Adipocyte (in vitro differentiated cells): ENCODE data around the gene B9D2.

Experiments used
- DNase-seq: peaks from one replicate; pipeline ENCODE4 v3.0.0-alpha.2; 2015; ENCODE audit warnings: low read depth
- H3K27me3 ChIP-seq: replicated peaks from 2 replicates; pipeline ENCODE4 v1.7.0; 2013; ENCODE audit warnings: mild to moderate bottlenecking, low read length, moderate library complexity; ENCODE audit not compliant: control insufficient read depth, insufficient read depth
- H3K36me3 ChIP-seq: 2 replicates; pipeline ENCODE4 v1.7.0; 2013; ENCODE audit warnings: low read length, mild to moderate bottlenecking, moderate library complexity; ENCODE audit not compliant: control insufficient read depth, insufficient read depth, severe bottlenecking
- H3K4me1 ChIP-seq: 2 replicates; pipeline ENCODE4 v1.7.0; 2013; ENCODE audit warnings: mild to moderate bottlenecking, low read length, moderate library complexity; ENCODE audit not compliant: control insufficient read depth, insufficient read depth
- H3K4me3 ChIP-seq: 2 replicates; pipeline ENCODE4 v1.7.0; 2013; ENCODE audit warnings: mild to moderate bottlenecking, low read length, moderate library complexity
- H3K9ac ChIP-seq: 2 replicates; pipeline ENCODE4 v1.7.0; 2013; ENCODE audit warnings: mild to moderate bottlenecking, low read length, moderate library complexity
- H3K9me3 ChIP-seq: 2 replicates; pipeline ENCODE4 v1.7.0; 2013; ENCODE audit warnings: mild to moderate bottlenecking, low read length, moderate library complexity; ENCODE audit not compliant: control insufficient read depth

Gene B9D2

DNA sequence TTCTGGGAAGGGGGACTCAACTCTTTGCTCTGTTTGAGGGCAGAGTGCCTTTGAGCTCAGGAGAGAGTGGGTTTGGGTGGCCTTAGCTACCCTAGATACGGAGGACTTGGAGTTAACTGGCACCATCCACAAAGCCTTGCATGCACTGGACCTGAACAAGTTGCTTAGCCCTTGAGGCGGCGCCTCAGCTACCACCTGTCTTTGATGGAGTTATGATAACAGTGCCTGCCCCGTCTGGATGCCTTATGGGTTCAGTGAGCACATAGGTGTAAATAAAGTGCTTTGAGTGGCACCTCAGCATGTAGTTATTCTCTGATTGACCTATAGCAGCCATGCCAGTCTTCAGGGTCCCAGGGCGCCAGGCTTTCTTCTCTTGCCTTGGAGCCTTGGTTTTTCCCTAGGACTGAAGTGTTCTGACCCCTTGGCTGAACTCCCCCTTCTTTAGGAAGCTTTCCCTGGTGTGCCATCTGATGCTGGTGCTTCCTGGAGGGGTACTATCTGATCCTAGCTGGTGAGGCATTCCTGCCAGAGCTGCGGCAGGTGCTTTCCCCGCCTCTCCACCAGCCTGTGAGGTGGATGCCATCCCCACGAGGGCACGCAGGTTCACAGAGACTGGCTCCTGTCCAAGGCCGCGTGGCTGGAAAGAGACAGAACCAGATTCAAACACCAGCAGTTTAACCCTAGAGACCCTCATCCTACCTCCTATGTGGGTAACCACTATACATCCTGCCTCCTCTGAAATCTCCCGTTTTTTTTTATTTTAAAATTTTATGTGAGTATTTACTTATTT lies 39.4 kb upstream of the B9D2 start:
- no peak overlapping the region for H3K9ac ChIP-seq
- no peak overlapping the region for H3K4me3 ChIP-seq
- H3K36me3 ChIP-seq = peaks cover 11% of the 10 kb centered on the region
- no peaks in the 10 kb centered on the region for H3K9me3 ChIP-seq
- H3K27me3 ChIP-seq = no peaks in the 10 kb centered on the region
- peaks cover 9% of the 10 kb centered on the region for H3K4me1 ChIP-seq
- no peak for DNase-seq

DNA sequence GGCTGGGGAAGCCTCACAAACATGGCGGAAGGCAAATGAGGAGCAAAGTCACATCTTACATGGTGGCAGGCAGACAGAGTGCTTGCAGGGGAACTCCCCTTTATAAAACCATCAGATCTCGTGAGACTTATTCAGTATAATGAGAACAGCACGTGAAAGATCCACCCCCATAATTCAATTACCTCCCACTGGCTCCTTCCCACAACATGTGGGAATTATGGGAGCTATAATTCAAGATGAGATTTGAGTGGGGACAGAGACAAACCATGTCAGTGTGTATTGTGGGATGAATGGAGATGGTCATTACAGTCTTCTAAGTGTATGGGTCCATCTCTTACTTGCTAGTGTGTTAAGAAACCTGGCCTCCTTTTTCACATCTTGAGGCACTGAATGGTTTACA lies 38.1 kb upstream of the B9D2 start:
- Histone ChIP-seq H3K36me3 (peaks cover 11% of the 10 kb centered on the region), H3K4me3 (no peak overlapping the region), H3K9me3 (no peaks in the 10 kb centered on the region), H3K9ac (no peak overlapping the region), H3K27me3 (no peaks in the 10 kb centered on the region), H3K4me1 (peaks cover 11% of the 10 kb centered on the region)
- DNase-seq = no peak

DNA sequence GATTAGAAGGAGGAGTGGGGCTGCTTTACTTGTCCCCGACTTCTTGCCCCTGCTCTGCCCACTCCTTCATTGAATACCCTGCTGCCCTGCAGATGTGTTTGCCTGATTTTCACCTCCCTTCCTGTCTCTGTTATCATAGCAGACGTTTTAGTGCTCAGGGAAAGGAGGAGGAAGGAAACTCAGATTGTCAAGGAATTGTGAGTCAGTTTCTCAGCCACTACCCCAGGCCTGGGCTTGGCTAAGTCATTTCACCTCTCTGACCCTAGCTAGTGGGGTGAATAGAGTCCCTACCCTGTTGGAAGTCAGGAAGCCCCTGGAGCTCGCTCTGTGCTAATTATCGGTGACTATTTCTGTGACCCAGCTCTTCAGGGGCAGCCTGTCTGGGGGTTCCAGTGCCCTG lies 37.5 kb upstream of the B9D2 start:
- Histone ChIP-seq H3K9me3 (no peaks in the 10 kb centered on the region), H3K27me3 (no peaks in the 10 kb centered on the region), H3K9ac (no peak overlapping the region), H3K4me3 (no peak overlapping the region), H3K4me1 (peaks cover 12% of the 10 kb centered on the region), H3K36me3 (peaks cover 11% of the 10 kb centered on the region)
- DNase-seq = no peak

DNA sequence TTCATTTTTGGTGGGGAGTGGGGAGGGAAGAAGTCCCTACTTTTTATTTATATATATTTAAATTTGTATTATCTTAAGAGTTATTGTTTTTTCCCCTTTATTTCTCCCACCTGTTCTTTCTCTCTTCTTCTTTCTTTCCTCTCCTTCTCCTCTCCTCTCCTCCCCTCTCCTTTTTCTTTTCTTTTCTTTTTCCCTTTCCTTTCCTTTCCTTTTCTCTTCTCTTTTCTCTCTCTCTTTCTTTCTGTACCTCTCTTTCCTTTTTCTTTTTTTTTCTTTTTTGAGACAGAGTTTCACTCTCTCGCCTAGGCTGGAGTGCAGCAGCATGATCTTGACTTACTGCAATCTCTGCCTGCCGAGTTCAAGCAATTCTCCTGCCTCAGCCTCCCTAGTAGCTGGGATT lies 35.6 kb upstream of the B9D2 start:
- Histone ChIP-seq H3K9ac (no peak overlapping the region), H3K27me3 (no peaks in the 10 kb centered on the region), H3K4me1 (peaks cover 14% of the 10 kb centered on the region), H3K4me3 (no peak overlapping the region), H3K36me3 (peaks cover 11% of the 10 kb centered on the region), H3K9me3 (no peaks in the 10 kb centered on the region)
- DNase-seq = no peak

DNA sequence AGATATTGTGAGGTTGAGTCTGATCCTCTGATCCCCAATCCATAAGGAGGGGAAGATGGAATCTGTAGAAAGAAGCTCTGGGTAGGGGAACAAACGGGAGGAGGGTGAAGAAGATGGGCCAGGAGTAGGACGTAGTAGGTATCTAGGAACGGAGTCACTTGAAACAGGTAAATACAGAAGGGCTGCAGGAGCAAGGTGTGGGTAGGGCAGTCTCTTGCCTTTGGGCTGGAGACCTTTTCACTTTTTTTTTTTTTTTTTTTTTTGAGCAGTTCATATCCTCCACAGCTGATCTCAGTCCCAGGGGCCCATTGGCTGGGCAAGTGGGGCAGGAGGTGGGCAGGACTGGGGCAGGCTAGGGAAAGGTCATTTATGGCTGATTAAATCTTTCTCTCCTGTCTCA lies 35.1 kb upstream of the B9D2 start:
- peak overlapping the region; percentile 96 for H3K4me3 ChIP-seq
- no peak for DNase-seq
- peaks cover 14% of the 10 kb centered on the region for H3K4me1 ChIP-seq
- peaks cover 11% of the 10 kb centered on the region for H3K36me3 ChIP-seq
- peak overlapping the region; percentile 97 for H3K9ac ChIP-seq
- H3K27me3 ChIP-seq = no peaks in the 10 kb centered on the region
- no peaks in the 10 kb centered on the region for H3K9me3 ChIP-seq

DNA sequence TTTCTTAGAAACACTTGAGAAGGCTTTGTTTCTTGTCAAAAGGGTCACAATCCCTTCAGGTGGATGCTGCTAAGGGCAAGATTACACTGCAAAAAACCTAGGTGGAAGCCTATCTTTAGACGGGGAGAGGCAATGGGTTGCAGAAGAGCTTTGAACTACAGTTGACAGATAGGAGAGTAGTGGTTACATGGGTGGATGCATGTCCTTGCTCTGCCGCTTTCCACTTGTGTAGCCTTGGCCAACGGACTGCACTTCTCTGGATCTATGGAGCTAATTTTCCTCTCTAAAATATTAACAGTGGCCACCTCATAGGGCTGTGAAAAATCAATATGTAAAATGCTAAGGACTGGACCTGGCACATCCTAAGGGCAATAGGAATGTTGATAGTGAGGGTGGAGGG lies 34.6 kb upstream of the B9D2 start:
- H3K9ac ChIP-seq = peak overlapping the region; percentile 97
- peaks cover 14% of the 10 kb centered on the region for H3K4me1 ChIP-seq
- DNase-seq = no peak
- H3K27me3 ChIP-seq = no peaks in the 10 kb centered on the region
- H3K4me3 ChIP-seq = peak overlapping the region; percentile 96
- H3K9me3 ChIP-seq = no peaks in the 10 kb centered on the region
- H3K36me3 ChIP-seq = peaks cover 11% of the 10 kb centered on the region

DNA sequence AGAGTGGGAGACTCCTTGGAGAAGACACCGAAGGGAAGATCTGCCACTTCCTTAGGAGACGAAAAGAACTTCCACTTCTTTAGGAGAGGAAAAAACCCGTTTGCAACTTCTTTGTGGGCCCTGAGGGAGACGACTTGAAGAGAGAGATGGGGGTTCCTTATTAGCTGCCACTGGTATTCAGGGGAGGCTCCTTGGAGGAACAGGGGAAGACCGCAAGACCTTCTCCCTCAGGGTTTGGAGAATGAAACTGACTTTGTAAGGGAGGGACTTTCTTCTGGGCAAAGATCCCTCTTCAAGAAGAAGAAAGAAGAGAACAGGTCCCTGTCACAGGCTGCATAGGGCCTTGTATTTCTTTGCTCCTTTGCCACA lies 34.1 kb upstream of the B9D2 start:
- peaks cover 9% of the 10 kb centered on the region for H3K36me3 ChIP-seq
- peak overlapping the region; percentile 96 for H3K4me3 ChIP-seq
- peak overlapping the region; percentile 97 for H3K9ac ChIP-seq
- H3K4me1 ChIP-seq = peaks cover 14% of the 10 kb centered on the region
- H3K9me3 ChIP-seq = no peaks in the 10 kb centered on the region
- DNase-seq = peak; percentile 41
- H3K27me3 ChIP-seq = no peaks in the 10 kb centered on the region

DNA sequence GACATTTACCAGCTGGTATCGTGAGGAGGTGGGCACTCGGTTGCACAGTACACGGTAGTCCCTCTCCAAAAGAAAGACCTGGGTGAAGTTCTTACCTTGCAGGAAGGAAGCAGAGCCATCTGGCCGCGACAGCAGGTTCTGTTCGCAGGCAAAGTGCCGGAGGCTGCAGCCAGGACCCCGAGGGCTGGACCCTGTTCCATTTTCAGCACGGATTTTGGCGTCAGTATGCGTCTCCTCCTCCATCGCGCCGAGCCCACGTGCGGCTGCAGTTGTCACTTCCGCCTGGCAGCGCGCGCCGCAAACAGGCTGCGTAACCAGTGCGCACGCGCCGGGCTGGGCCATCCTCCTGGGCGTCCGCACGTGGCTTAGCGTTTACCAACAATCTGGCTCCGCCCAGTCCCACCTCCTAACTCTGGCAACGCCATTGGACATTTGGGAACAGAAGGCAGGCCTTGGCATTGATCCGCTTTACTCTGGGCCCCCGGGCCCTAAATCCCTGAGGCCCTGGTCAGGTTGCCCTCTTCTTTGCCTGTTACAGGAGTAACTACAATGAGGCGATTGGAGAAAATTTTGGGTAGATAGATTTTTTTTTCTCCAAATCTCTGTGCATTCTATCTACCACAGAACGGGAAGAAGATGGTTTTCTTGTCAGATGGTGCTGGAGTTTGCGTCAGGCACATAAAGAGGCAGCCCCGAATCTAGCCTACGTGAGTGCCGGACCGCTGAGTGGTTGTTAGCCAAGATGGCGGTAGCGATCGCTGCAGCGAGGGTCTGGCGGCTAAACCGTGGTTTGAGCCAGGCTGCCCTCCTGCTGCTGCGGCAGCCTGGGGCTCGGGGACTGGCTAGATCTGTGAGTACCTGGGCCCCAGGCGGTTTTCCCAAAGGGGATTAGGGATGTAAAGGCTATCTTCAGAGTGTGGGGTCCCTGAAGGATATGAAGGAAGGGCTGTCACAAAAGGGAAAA lies 33.4 kb upstream of the B9D2 start, which contains the start of the genes BCKDHA and EXOSC5:
BCKDHA (plus strand) TSS at position 733 of the 964 bp plus-strand sequence; CDS start at position 743, 10 bp downstream.
EXOSC5 (minus strand) TSS at position 274 of the 964 bp plus-strand sequence; CDS start at position 243, 31 bp downstream.
- H3K27me3 ChIP-seq = no peaks in the 10 kb centered on the region
- no peaks in the 10 kb centered on the region for H3K9me3 ChIP-seq
- H3K9ac ChIP-seq = peak within 1 kb of the TSS; percentile 97
- peak; percentile 100 for DNase-seq
- peaks cover 6% of the 10 kb centered on the region for H3K36me3 ChIP-seq
- H3K4me1 ChIP-seq = peaks cover 14% of the 10 kb centered on the region
- peak within 1 kb of the TSS; percentile 96 for H3K4me3 ChIP-seq

DNA sequence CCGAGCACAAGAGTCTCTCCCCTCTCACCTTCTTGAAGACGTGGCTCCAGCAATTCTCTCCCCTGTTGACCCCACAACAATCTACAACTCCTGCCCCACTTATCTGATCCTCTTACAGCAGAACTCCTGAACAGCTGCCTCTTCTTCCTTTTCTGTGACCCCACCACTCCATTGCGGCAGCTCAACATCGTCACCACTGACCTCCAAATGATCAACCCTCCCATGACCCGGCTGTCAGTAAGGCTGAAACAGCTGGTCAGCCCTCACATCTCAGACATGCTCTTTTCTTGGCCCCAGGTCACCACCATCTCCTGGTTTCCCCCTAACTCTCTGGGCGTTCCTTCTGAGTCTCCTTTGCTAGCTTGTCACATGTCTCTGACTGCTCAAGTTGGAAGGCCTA lies 31.4 kb upstream of the B9D2 start:
- no peak overlapping the region for H3K4me3 ChIP-seq
- peaks cover 14% of the 10 kb centered on the region for H3K4me1 ChIP-seq
- no peaks in the 10 kb centered on the region for H3K9me3 ChIP-seq
- H3K27me3 ChIP-seq = no peaks in the 10 kb centered on the region
- no peak for DNase-seq
- H3K9ac ChIP-seq = no peak overlapping the region
- peaks cover 17% of the 10 kb centered on the region for H3K36me3 ChIP-seq

DNA sequence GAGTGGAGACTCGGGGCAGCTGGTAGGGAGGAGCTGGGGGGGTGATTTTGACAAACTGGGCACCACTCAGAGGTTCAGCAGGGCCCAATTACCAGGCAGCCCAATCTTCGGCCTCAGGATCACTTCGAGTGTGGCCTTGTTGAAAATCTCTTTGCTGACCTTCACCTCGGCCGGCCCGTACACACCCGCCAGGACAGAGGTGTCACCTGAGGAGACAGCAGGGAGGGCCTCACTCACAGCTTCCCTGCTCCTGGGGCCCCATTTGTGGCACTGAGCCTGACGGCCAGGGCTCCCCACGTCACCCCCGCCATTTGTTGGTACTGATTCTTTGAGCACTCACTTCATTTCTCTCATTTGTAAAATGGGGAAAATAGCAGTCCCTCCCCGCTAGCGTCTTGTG lies 28.8 kb upstream of the B9D2 start:
- H3K4me1 ChIP-seq = peaks cover 3% of the 10 kb centered on the region
- H3K9me3 ChIP-seq = no peaks in the 10 kb centered on the region
- H3K27me3 ChIP-seq = no peaks in the 10 kb centered on the region
- no peak for DNase-seq
- no peak overlapping the region for H3K4me3 ChIP-seq
- H3K36me3 ChIP-seq = peaks cover 24% of the 10 kb centered on the region
- H3K9ac ChIP-seq = no peak overlapping the region

DNA sequence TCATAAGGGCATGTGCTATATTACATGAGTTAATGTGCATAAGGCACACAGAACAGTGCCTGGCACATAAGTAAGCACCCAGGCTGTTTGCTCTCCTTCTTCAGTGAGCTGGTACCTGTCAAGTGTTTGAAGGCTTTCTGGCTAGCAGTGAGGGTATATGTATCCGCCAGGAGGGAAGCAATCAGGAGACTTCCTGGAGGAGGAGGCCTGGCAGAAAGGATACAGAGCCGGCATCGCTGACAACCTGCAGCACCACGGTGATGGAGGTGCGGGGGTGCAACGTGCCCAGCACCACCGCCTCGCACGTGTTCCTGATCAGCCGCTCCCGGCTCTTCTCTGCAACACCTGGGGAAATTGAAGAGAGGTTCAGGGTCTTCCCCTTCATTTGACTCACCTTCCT lies 27.7 kb upstream of the B9D2 start:
- no peak overlapping the region for H3K4me3 ChIP-seq
- peaks cover 24% of the 10 kb centered on the region for H3K36me3 ChIP-seq
- no peak for DNase-seq
- no peaks in the 10 kb centered on the region for H3K27me3 ChIP-seq
- H3K4me1 ChIP-seq = peaks cover 7% of the 10 kb centered on the region
- no peaks in the 10 kb centered on the region for H3K9me3 ChIP-seq
- no peak overlapping the region for H3K9ac ChIP-seq
